GM06990 (cell line): ENCODE results near the gene PDZD2.

Experiments used
- DNase-seq: peaks from one replicate; pipeline ENCODE4 v3.0.0-alpha.2; 2011; ENCODE audit not compliant: insufficient read length; ENCODE audit errors: extremely low read depth
- H3K27me3 ChIP-seq: replicated peaks from 2 replicates; pipeline ENCODE4 v1.6.0; 2011; ENCODE audit warnings: low read length; ENCODE audit not compliant: control insufficient read depth, insufficient read depth
- H3K36me3 ChIP-seq: 2 replicates; pipeline ENCODE4 v1.5.1; 2011; ENCODE audit warnings: low read length; ENCODE audit not compliant: control insufficient read depth, insufficient read depth
- H3K4me3 ChIP-seq: replicated peaks from 2 replicates; pipeline ENCODE4 v1.5.1; 2011; ENCODE audit warnings: low read depth, mild to moderate bottlenecking, control low read depth, low read length
- CTCF ChIP-seq: IDR thresholded peaks from 2 replicates; pipeline ENCODE4 v1.5.1; 2011; ENCODE audit warnings: low read length, control low read depth, mild to moderate bottlenecking, inconsistent platforms; ENCODE audit not compliant: insufficient read depth, poor library complexity, severe bottlenecking

Gene PDZD2

DNA sequence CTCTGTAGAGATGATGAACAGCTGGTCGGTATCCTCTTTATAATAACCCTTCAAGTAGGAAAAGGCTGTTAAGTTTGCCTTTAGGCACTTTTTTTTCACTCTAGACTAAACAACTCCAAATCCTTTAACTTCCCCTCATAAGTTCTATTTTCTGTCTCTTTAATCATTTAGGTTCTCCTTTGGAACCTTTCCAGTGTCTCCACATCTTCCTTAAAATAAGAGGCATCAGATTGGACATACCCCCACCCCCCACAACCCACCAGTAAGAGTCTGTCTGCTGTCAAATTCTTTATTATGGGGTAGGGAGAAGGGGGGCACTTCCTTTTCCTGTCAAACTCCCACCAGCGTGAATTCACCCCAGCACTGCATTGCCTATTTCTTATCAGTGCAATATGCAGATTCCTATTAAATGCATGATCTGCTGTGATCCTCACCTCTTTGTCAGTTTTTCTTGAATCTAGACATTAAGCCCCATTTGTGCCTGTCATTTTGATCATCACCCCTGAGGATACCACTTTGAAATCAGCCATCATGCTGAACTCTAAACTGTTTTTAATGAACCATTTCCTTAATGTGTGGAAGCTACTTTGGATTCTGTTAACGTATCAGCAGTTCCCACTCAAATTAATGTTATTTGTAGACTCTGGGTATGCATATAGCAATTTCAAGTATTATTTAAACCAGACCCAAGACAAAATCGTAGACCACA, 212.2 kb downstream of the PDZD2 start:
- Histone ChIP-seq H3K4me3 (no peak overlapping the region), H3K36me3 (no peaks in the 10 kb centered on the region), H3K27me3 (peaks cover 2% of the 10 kb centered on the region; the same call in 1 of the 2 replicates)
- no peak for DNase-seq
- no peak for TF ChIP-seq CTCF

GRCh38 chr5:31853398-31854135, 214.6 kb downstream of the PDZD2 start:
- Histone ChIP-seq H3K4me3 (no peak overlapping the region), H3K27me3 (peaks cover 3% of the 10 kb centered on the region), H3K36me3 (no peaks in the 10 kb centered on the region)
- no peak for TF ChIP-seq CTCF
- DNase-seq: no peak

- Histone ChIP-seq H3K36me3 (no peaks in the 10 kb centered on the region), H3K4me3 (no peak overlapping the region), H3K27me3 (peaks cover 3% of the 10 kb centered on the region)
- no peak for DNase-seq
- no peak for TF ChIP-seq CTCF
These were observed 215.5 kb downstream of the PDZD2 start for GRCh38 chr5:31854181-31855133.

- no peak for DNase-seq
- Histone ChIP-seq H3K27me3 (peaks cover 3% of the 10 kb centered on the region), H3K4me3 (no peak overlapping the region), H3K36me3 (no peaks in the 10 kb centered on the region)
- no peak for TF ChIP-seq CTCF
These were observed 216.5 kb downstream of the PDZD2 start for GRCh38 chr5:31855134-31856040.

DNA sequence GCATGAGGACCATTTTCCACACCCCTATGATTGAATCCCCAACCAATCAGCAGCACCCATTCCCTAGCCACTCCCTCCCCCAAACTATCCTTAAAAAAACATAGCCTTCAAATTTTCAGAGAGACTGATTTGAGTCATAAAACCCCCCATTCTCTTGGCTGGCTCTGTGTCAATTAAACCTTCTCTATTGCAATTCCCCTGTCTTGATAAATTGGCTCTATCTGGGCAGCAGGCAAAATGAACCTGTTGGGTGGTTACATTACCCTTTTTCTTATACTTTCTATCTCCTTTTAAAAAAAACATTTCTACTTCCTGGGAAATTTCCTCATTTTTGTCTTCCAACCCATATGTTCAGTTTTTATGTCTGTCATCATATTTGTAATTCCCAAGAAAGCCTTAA, 220.2 kb downstream of the PDZD2 start:
- TF ChIP-seq CTCF: no peak
- no peaks in the 10 kb centered on the region for H3K36me3 ChIP-seq
- DNase-seq: no peak
- no peak overlapping the region for H3K4me3 ChIP-seq
- peaks cover 3% of the 10 kb centered on the region for H3K27me3 ChIP-seq
